BE2C (cell line): ENCODE measurements around the gene RETN.

Experiments used
- DNase-seq: peaks from one replicate; pipeline ENCODE4 v3.0.0-alpha.2; 2020
- H3K27me3 ChIP-seq: fragments of 250-450 bp; sonication (Bioruptor Pico); 2 replicates; pipeline ENCODE4 v1.5.1; 2020; ENCODE audit warnings: mild to moderate bottlenecking
- H3K36me3 ChIP-seq: fragments of 250-450 bp; sonication (Bioruptor Pico); 2 replicates; pipeline ENCODE4 v1.5.1; 2020; ENCODE audit warnings: mild to moderate bottlenecking
- H3K4me1 ChIP-seq: fragments of 250-450 bp; sonication (Bioruptor Pico); 2 replicates; pipeline ENCODE4 v1.5.1; 2020
- H3K4me3 ChIP-seq: 2 replicates; pipeline ENCODE4 v1.5.1; 2011; ENCODE audit warnings: low read depth, low read length
- H3K9me3 ChIP-seq: fragments of 250-450 bp; sonication (Bioruptor Pico); 2 replicates; pipeline ENCODE4 v1.5.1; 2020
- TF ChIP-seq, protein P1 (sequence below): IDR thresholded peaks from 2 replicates; pipeline ENCODE4 v1.5.1; 2012; ENCODE audit warnings: mild to moderate bottlenecking, low read depth, low read length

RETN gene

DNA sequence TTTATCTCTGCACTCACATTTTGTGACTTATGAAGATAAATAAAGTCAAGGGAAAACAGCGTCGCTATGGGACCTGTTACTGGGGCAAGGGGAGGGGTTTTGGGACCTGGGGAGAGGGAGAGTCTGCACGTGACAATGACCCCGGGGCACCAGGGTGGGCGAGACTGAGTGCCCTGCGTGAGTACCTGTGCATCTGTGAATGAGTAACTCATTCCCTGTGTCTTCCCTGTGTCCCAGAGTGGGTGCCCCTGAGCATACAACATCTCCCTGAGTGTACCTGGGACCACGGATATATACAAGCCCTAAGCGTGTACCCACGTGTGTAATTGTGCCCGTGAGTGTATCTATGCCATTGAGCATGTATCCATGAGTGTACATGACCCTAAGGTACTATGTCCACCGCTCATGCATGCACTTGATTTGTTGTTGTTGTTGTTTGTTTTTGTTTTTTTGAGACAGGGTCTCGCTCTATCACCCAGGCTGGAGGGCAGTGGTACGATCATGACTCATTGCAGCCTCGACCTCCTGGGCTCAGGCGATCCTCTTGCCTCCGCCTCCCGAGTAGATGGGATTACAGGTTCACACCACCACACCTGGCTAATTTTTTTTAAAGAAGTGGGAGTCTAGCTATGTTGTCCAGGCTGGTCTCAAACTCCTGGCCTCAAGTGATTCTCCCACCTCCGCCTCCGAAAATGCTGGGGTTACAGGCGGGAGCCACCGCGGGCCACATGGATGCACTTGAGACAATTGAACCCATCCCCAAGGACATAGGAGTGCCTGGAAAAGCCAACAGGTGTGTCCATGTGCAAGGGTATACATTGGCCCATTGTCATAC, 11.1 kb downstream of the RETN start:
- no peak for DNase-seq
- peaks cover 11% of the 10 kb centered on the region for H3K36me3 ChIP-seq
- peaks cover 33% of the 10 kb centered on the region for H3K27me3 ChIP-seq
- no peaks in the 10 kb centered on the region for H3K4me1 ChIP-seq
- peak overlapping the region; percentile 90 for H3K4me3 ChIP-seq
- H3K9me3 ChIP-seq = no peaks in the 10 kb centered on the region
- TF ChIP-seq, protein P1, sequence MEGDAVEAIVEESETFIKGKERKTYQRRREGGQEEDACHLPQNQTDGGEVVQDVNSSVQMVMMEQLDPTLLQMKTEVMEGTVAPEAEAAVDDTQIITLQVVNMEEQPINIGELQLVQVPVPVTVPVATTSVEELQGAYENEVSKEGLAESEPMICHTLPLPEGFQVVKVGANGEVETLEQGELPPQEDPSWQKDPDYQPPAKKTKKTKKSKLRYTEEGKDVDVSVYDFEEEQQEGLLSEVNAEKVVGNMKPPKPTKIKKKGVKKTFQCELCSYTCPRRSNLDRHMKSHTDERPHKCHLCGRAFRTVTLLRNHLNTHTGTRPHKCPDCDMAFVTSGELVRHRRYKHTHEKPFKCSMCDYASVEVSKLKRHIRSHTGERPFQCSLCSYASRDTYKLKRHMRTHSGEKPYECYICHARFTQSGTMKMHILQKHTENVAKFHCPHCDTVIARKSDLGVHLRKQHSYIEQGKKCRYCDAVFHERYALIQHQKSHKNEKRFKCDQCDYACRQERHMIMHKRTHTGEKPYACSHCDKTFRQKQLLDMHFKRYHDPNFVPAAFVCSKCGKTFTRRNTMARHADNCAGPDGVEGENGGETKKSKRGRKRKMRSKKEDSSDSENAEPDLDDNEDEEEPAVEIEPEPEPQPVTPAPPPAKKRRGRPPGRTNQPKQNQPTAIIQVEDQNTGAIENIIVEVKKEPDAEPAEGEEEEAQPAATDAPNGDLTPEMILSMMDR = no peak

DNA sequence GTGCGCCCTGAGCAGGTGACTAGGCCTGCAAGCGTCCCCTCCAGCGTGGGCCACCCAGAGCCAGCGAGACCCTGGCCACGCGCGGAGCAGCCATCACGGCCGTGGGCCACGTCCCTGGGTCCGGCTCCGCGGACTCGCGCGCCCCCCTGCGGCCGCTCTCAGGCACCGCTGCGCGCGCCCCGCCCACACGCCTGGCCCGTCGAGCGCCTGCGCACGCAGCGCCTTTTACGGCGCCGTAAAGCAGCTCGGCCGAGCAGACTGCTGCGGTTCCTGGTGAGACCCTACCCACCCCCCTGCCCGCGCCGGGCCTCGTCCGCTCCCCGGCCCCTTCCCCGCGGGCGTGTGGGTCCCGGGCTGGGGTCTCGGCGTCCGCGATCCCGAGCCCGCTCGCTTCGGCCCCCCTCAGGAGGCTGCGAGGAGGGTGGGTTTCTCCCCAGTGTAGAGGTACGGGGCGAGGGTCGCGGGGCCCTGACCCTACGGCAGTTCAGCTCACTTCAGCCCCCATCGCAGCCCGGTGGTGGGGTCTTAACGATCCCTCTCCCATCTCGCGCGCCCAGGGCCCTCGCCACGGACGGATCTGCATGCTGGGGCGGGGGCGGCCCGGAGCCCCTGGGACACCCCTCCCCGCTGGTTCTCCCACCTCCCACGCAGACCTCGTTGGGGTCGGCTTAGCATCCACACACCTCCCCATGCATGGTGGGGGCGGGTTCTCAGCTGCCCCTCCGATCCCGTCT, 11.9 kb downstream of the RETN start, which contains the start of gene TRAPPC5:
Gene TRAPPC5, plus strand, starts transcription at position 228 of the 734 bp plus-strand sequence. CDS start 1,421 bp downstream, outside the sequence.
- H3K4me1 ChIP-seq = no peaks in the 10 kb centered on the region
- TF ChIP-seq, protein P1 = peak; percentile 53
- H3K36me3 ChIP-seq = peaks cover 11% of the 10 kb centered on the region
- H3K27me3 ChIP-seq = peaks cover 33% of the 10 kb centered on the region
- peak; percentile 92 for DNase-seq
- peak within 1 kb of the TSS; percentile 90 for H3K4me3 ChIP-seq
- H3K9me3 ChIP-seq = no peaks in the 10 kb centered on the region

DNA sequence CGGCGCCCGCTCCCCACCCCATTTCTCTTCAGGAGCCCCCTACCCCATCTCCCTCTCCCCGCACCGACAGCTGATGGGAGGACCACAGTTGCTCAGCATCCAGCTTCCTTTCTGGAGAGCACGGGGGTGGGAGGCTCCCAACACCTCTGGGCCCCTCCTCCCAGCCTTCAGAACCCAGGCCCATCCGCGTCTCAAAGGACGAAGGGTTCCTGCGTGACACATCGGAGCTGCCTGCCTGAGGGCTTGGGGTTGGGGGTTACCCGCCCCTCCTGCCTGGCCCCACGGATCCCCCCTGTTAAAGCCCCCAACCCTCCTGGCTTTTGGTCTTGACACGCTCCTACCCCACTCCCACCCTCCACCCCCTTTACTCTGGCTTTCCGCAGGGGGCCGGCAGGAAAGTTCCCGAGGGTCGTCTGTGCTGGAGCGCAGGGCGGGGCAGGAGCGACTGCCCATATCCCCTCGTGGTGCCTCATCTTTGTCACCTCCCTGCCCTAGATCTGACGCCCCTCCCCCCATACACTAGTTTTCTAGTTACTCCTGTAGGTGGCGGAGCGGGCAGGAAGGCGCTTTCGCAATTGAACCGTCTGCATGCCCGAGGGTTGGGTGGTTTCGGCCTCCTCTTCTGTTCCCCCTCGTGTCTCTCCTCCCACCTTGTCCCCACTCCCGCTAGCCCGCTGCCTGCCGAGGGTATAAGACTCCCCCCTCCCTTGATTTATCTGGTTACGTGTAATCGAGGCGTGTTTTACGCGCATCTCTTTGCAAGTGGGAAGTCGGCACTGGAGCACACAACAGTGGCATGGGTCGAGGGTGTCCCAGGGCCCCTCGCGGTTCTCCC, 12.7 kb downstream of the RETN start:
- H3K9me3 ChIP-seq = no peaks in the 10 kb centered on the region
- H3K4me1 ChIP-seq = no peaks in the 10 kb centered on the region
- peaks cover 25% of the 10 kb centered on the region for H3K27me3 ChIP-seq
- DNase-seq = peak; percentile 67
- peak overlapping the region; percentile 90 for H3K4me3 ChIP-seq
- TF ChIP-seq, protein P1 = peak; percentile 40
- H3K36me3 ChIP-seq = peaks cover 11% of the 10 kb centered on the region

DNA sequence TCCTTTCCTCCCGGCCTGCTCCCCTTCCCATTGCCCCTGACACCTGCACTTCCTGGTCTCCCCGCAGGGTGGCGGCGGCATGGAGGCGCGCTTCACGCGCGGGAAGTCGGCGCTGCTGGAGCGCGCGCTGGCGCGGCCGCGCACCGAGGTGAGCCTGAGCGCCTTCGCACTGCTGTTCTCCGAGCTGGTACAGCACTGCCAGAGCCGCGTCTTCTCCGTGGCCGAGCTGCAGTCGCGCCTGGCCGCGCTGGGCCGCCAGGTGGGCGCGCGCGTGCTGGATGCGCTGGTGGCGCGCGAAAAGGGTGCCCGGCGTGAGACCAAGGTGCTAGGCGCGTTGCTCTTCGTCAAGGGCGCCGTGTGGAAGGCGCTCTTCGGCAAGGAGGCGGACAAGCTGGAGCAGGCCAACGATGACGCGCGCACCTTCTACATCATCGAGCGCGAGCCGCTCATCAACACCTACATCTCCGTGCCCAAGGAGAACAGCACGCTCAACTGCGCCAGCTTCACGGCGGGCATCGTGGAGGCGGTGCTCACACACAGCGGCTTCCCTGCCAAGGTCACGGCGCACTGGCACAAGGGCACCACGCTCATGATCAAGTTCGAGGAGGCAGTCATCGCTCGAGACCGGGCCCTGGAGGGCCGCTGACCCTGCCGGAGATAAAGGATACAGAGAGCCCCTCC, 13.5 kb downstream of the RETN start:
- DNase-seq = no peak
- no peaks in the 10 kb centered on the region for H3K4me1 ChIP-seq
- TF ChIP-seq, protein P1 = no peak
- H3K9me3 ChIP-seq = no peaks in the 10 kb centered on the region
- no peak overlapping the region for H3K4me3 ChIP-seq
- peaks cover 19% of the 10 kb centered on the region for H3K27me3 ChIP-seq
- H3K36me3 ChIP-seq = peaks cover 11% of the 10 kb centered on the region

DNA sequence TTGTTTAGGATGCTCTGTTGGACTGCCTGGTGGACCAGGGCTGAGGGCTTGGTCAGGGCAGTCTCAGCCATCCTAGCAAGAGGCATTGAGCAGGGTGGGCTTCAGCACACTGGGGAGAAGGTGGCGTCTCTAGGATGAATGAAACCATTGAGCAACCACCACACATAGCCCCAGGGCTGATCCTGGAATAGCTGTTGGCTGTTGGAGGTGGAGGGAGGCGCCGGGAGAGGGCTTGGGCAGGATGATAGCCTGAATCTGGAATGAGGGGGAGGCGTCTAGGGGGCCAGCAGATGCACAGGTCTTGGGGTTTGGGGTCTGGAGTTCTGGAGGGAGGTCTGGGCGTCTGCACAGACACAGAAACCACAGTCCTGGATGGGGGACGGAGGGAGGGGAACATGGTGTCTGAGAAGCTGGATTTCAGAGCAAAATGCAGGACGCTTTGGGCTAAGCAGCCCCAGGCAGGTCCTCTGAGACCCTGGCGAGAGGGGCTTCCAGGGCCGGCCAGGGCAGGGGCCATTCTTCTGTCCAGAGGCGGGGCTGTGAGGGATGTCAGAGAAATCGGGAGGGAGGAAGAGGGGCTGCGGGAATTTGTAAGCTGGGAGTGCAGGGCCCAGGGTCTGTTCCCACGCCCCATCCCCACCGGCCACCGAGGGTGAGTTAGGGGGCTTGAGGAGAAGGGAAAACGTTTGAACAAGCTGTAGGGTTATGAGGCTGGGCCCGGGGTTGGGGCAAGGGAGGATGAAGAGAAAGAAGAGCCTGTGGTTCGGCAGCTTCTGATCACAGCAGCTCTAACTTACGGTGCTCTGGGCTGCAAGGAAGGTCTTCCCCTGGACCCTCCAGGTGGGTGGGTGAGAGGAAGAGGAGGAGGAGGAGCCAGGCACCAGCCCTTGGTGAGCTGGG, 16.9 kb downstream of the RETN start:
- TF ChIP-seq, protein P1 = no peak
- Histone ChIP-seq H3K36me3 (peaks cover 11% of the 10 kb centered on the region), H3K9me3 (no peaks in the 10 kb centered on the region), H3K4me3 (no peak overlapping the region), H3K4me1 (no peaks in the 10 kb centered on the region), H3K27me3 (no peaks in the 10 kb centered on the region)
- DNase-seq = peak; percentile 35
